ENCODE results near the gene KIAA1328.

- TF ChIP-seq POLR2AphosphoS5 (IDR thresholded peaks at IDR 0.05; ENCODE audit: insufficient read depth, low read depth, low read length) (no peak), CTCF (IDR thresholded peaks at IDR 0.05; ENCODE audit: extremely low read depth in 1 of 2, insufficient read depth in 1 of 2, low read depth in 1 of 2, low read length in 2 of 2) (no peak), POLR2A (IDR thresholded peaks at IDR 0.05; ENCODE audit: low read depth, low read length) (no peak)
Observed at GRCh38 chr18:36933552-36933951, 104.6 kb downstream of the KIAA1328 start.
